ENCODE data around the gene DAG1.

Gene DAG1

GRCh38 chr3:49553692-49554632, 83.9 kb downstream of the DAG1 start, which contains the start of gene BSN:
BSN (plus strand) TSS chr3:49554477; CDS start chr3:49554603, 126 bp downstream.
- DNase-seq (ENCODE audit: low read depth in 3 of 3): peak; percentile 77 to 85 (median 78)

- DNase-seq (ENCODE audit: low read depth in 3 of 3): peak in 2 of 3 experiments; percentile 9 to 53
Measured at GRCh38 chr3:49554633-49555265, 84.7 kb downstream of the DAG1 start.

- DNase-seq (ENCODE audit: low read depth in 3 of 3): no peak
Measured at GRCh38 chr3:49556500-49557275, 86.6 kb downstream of the DAG1 start.

- no peak for DNase-seq (ENCODE audit: low read depth in 3 of 3)
Measured at GRCh38 chr3:49563040-49563578, 93.0 kb downstream of the DAG1 start.

- no peak for DNase-seq (ENCODE audit: low read depth in 3 of 3)
Measured at GRCh38 chr3:49563766-49564165, 93.7 kb downstream of the DAG1 start.

- DNase-seq (ENCODE audit: low read depth in 3 of 3): no peak
Measured at GRCh38 chr3:49566312-49566711, 96.2 kb downstream of the DAG1 start.

GRCh38 chr3:49567406-49567805, 97.3 kb downstream of the DAG1 start:
- no peak for DNase-seq (ENCODE audit: low read depth in 3 of 3)

GRCh38 chr3:49568965-49569364, 98.9 kb downstream of the DAG1 start:
- no peak for DNase-seq (ENCODE audit: low read depth in 3 of 3)

GRCh38 chr3:49570028-49570654, 100.1 kb downstream of the DAG1 start:
- no peak for DNase-seq (ENCODE audit: low read depth in 3 of 3)

- DNase-seq (ENCODE audit: low read depth in 3 of 3): no peak
Measured at GRCh38 chr3:49582177-49582576, 112.1 kb downstream of the DAG1 start.

Data from stimulated activated CD4-positive, alpha-beta T cell treated with anti-CD3 and anti-CD28 coated beads, TNF-alpha, amount 100 ng/mL, for 4 hours (primary cell).